Progenitor cell of endocrine pancreas (in vitro differentiated cells): ENCODE results near the gene GJB2. TPM values are rescaled to one million over a fixed set of nuclear protein-coding genes. Genes with fewer than 3 reads are reported as not detected.

ENCODE experiments used
- total RNA-seq: library from RNA; stranded (reverse); gene quantifications from 2 replicates; pipeline ENCODE4 v1.2.1, GENCODE V29; 2021

GJB2 gene
- total RNA-seq, 1 donor from 2014 or later = 1.1 TPM

Other genes with a start within 250 kb of the GJB2 start
- gene ZMYM2, start 234.2 kb downstream of the GJB2 start, total RNA-seq = 183 and 192 TPM in 2 replicates
- 0.04 and 0.12 TPM in 2 replicates for gene GJA3, start 31.9 kb downstream of the GJB2 start, total RNA-seq
- 1.5 and 3.1 TPM in 2 replicates for gene GJB6, start 39.4 kb upstream of the GJB2 start, total RNA-seq